T47D (cell line): ENCODE results near the gene CCL16.
"Not testable (repeated sequence)": the region's sequence is repeated elsewhere in the genome, so short reads cannot be mapped to it uniquely, and the experiment has no call there.

Source experiments
- DNase-seq, 2 experiments: peaks; one replicate each; pipeline versions ENCODE4 v3.0.0 to v3.0.0-alpha.2; 2011 to 2012; ENCODE audit warnings: low read depth in 1 of 2, low spot score in 1 of 2
- JUND ChIP-seq: IDR thresholded peaks from 2 replicates; pipeline ENCODE4 v1.6.1; 2012; ENCODE audit warnings: low read depth
- in situ Hi-C: cut with HindIII; loops from 2 replicates; pipeline ENCODE4 v1.10.0; 2016; ENCODE audit warnings: low sequenced_read_pairs, low pct_unique_long_range_greater_than_20kb

Gene CCL16

GRCh38 chr17:35981246-35981645 is at the start of gene CCL16:
CCL16 (minus strand) TSS chr17:35981497; CDS start chr17:35981420, 77 bp downstream.
- in situ Hi-C loops, result no loop called here
- no peak for DNase-seq

GRCh38 chr17:36030956-36031355 is 49.7 kb upstream of the CCL16 start:
- DNase-seq, result no peak
- no peak for TF ChIP-seq JUND
- in situ Hi-C loops, result no loop called here

More at GRCh38 chr17:35981246-35981645, at the start of gene CCL16:
- no peak for TF ChIP-seq JUND

- in situ Hi-C loops, result no loop called here
- DNase-seq, result no peak
- TF ChIP-seq JUND, result no peak
Observed at GRCh38 chr17:36027761-36028160, 46.5 kb upstream of the CCL16 start.

- no peak for TF ChIP-seq JUND
- in situ Hi-C loops, result no loop called here
Observed at GRCh38 chr17:36024106-36024869, 43.0 kb upstream of the CCL16 start.

GRCh38 chr17:36019423-36019822 is 38.1 kb upstream of the CCL16 start:
- in situ Hi-C loops, result no loop called here
- no peak for DNase-seq
- TF ChIP-seq JUND, result no peak

More at GRCh38 chr17:36024106-36024869, 43.0 kb upstream of the CCL16 start:
- DNase-seq, result no peak

GRCh38 chr17:36017799-36018198 is 36.5 kb upstream of the CCL16 start, which contains the start of gene CCL23:
CCL23 (minus strand) TSS chr17:36017972; CDS start chr17:36017897, 75 bp downstream.
- no peak for TF ChIP-seq JUND
- in situ Hi-C loops, result no loop called here
- DNase-seq, result no peak

GRCh38 chr17:36016555-36016954 is 35.3 kb upstream of the CCL16 start:
- DNase-seq, result no peak
- TF ChIP-seq JUND, result no peak
- in situ Hi-C loops, result no loop called here

GRCh38 chr17:36015895-36016294 is 34.6 kb upstream of the CCL16 start:
- in situ Hi-C loops, DNase-seq: not testable (repeated sequence)

GRCh38 chr17:36014946-36015345 is 33.6 kb upstream of the CCL16 start:
- TF ChIP-seq JUND, result no peak
- in situ Hi-C loops, result no loop called here
- DNase-seq, result no peak

- no peak for TF ChIP-seq JUND
- no peak for DNase-seq
- in situ Hi-C loops, result no loop called here
Observed at GRCh38 chr17:36011201-36011600, 29.9 kb upstream of the CCL16 start.

- peak in 1 of 2 experiments; percentile 17 for DNase-seq
- TF ChIP-seq JUND, result no peak
- in situ Hi-C loops, result no loop called here
Observed at GRCh38 chr17:36008998-36009665, 27.8 kb upstream of the CCL16 start.

- in situ Hi-C loops, result no loop called here
- TF ChIP-seq JUND, result no peak
- DNase-seq, result no peak
Observed at GRCh38 chr17:36004594-36005108, 23.4 kb upstream of the CCL16 start.

GRCh38 chr17:36002631-36003030 is 21.3 kb upstream of the CCL16 start:
- in situ Hi-C loops, result no loop called here
- no peak for DNase-seq
- no peak for TF ChIP-seq JUND
